K562 (cell line): Measurements from ENCODE around the gene PRKAR1B. TPM values are rescaled to one million over a fixed set of nuclear protein-coding genes. Genes with fewer than 3 reads are reported as not detected.

Source experiments
- ATAC-seq: fragments of 200-7000 bp; cut with Tn5 transposase; 3 replicates; pipeline ENCODE4 v1.9.1; 2020; ENCODE audit warnings: moderate library complexity
- BruUV-seq: library from RNA; stranded (reverse); fragments of 400-500 nt; replicated peaks from 2 replicates; lab custom pipeline; 2021; lab: Mats Ljungman, UMichigan
- CTCF ChIA-PET: fragments of 300-600 bp; formaldehyde crosslinking; extraction: SDS; loops from one replicate; lab custom pipeline; 2021; ENCODE audit warnings: low intra/inter-chr PET ratio; lab: Yijun Ruan, JAX
- POLR2A ChIA-PET: fragments of 300-600, 350-650 bp; sonication (Branson Sonifier 250); formaldehyde crosslinking; extraction: SDS; loops from one replicate; lab custom pipeline; 2021; ENCODE audit warnings: antibody characterized with exemption, inconsistent platforms; lab: Yijun Ruan, JAX
- DNase-seq, 4 experiments: peaks; one replicate each; pipeline versions ENCODE4 v3.0.0 to v3.0.0-alpha.2; 2011 to 2018; ENCODE audit warnings: low spot score in 3 of 4, mixed read lengths in 3 of 4; ENCODE audit errors: extremely low read depth in 1 of 4
- FAIRE-seq: peaks from 2 replicates; lab custom pipeline; 2011; peaks lifted over from hg19 to GRCh38; lab: Jason Lieb, UNC
- H2AFZ ChIP-seq: 2 replicates; pipeline ENCODE4 v1.6.0; 2011; ENCODE audit warnings: low read depth, low read length, control low read depth, inconsistent platforms
- H3K27ac ChIP-seq: fragments of 200-600 bp; 3 replicates; pipeline ENCODE4 v1.8.0; 2011; ENCODE audit warnings: low read depth, mild to moderate bottlenecking, control low read depth, inconsistent platforms, low read length, moderate library complexity, mixed read lengths; ENCODE audit errors: extremely low read depth
- H3K27me3 ChIP-seq, 2 experiments: fragments of 300-600 bp in 1 of 2; 2 replicates in 1 of 2; 3 replicates in 1 of 2; pipeline versions ENCODE4 v1.6.0 to v1.8.0; 2011; ENCODE audit warnings: inconsistent platforms in 2 of 2, low read length in 2 of 2, mild to moderate bottlenecking in 1 of 2, mixed read lengths in 1 of 2, moderate library complexity in 1 of 2; ENCODE audit not compliant: control insufficient read depth in 2 of 2, insufficient read depth in 2 of 2
- H3K36me3 ChIP-seq: fragments of 300-600 bp; 3 replicates; pipeline ENCODE4 v1.8.0; 2011; ENCODE audit warnings: mild to moderate bottlenecking, low read length, inconsistent platforms; ENCODE audit not compliant: control insufficient read depth, insufficient read depth
- H3K4me1 ChIP-seq, 2 experiments: fragments of 200-600 bp in 1 of 2; replicated peaks in 1 of 2; 2 replicates in 1 of 2; 3 replicates in 1 of 2; pipeline versions ENCODE4 v1.5.1 to v1.8.0; 2011; ENCODE audit warnings: inconsistent platforms in 2 of 2, low read length in 2 of 2, mild to moderate bottlenecking in 1 of 2, mixed read lengths in 1 of 2, moderate library complexity in 1 of 2; ENCODE audit not compliant: control insufficient read depth in 2 of 2, insufficient read depth in 2 of 2
- H3K4me2 ChIP-seq: 2 replicates; pipeline ENCODE4 v1.6.1; 2011; ENCODE audit warnings: low read length, control low read depth, inconsistent platforms, mixed read lengths; ENCODE audit not compliant: insufficient read depth
- H3K4me3 ChIP-seq: fragments of 200-600 bp; sonication (generic), shearing (Covaris generic); 2 replicates; pipeline ENCODE4 v1.5.1; 2016; ENCODE audit warnings: control low read depth, inconsistent platforms
- H3K79me2 ChIP-seq: fragments of 200-600 bp; 3 replicates; pipeline ENCODE4 v1.8.0; 2011; ENCODE audit warnings: low read length, inconsistent platforms; ENCODE audit not compliant: control insufficient read depth, insufficient read depth
- H3K9ac ChIP-seq, 2 experiments: 2 replicates each; pipeline versions ENCODE4 v1.6.0 to v1.6.1; 2011; ENCODE audit warnings: low read depth in 2 of 2, low read length in 2 of 2, control low read depth in 1 of 2, inconsistent platforms in 1 of 2, mild to moderate bottlenecking in 1 of 2, mixed read lengths in 1 of 2; ENCODE audit not compliant: insufficient read depth in 1 of 2
- H3K9me1 ChIP-seq: one replicate; pipeline ENCODE4 v1.6.0; 2011; ENCODE audit warnings: inconsistent platforms, mild to moderate bottlenecking, low read length, moderate library complexity; ENCODE audit not compliant: control insufficient read depth, insufficient read depth
- H3K9me3 ChIP-seq: replicated peaks from 2 replicates; pipeline ENCODE4 v1.5.1; 2011; ENCODE audit warnings: low read depth, low read length, inconsistent platforms; ENCODE audit not compliant: control insufficient read depth, insufficient read depth
- H4K20me1 ChIP-seq: replicated peaks from 2 replicates; pipeline ENCODE4 v1.6.1; 2011; ENCODE audit warnings: low read length, inconsistent platforms, mixed read lengths; ENCODE audit not compliant: control insufficient read depth, insufficient read depth
- AFF1 ChIP-seq, 2 experiments: fragments of 450-650 bp; IDR thresholded peaks; 2 replicates each; pipeline ENCODE4 v1.6.1; 2018; ENCODE audit warnings: mild to moderate bottlenecking in 2 of 2, low read depth in 1 of 2; ENCODE audit not compliant: partially characterized antibody in 2 of 2
- CTCFL ChIP-seq: IDR thresholded peaks from 2 replicates; pipeline ENCODE4 v1.6.1; 2011; ENCODE audit warnings: borderline replicate concordance, low read depth, mild to moderate bottlenecking, moderate library complexity, low read length; ENCODE audit not compliant: insufficient read depth, poor library complexity, severe bottlenecking
- EZH2 ChIP-seq: IDR thresholded peaks from 2 replicates; pipeline ENCODE4 v1.6.1; 2012; ENCODE audit warnings: low read depth, mild to moderate bottlenecking, inconsistent platforms, low read length, borderline replicate concordance
- HDGF ChIP-seq: fragments of 450-650 bp; IDR thresholded peaks from 2 replicates; pipeline ENCODE4 v1.6.1; 2016
- HINFP ChIP-seq: fragments of 450-650 bp; conservative IDR thresholded peaks from 2 replicates; pipeline ENCODE4 v1.6.1; 2016; ENCODE audit warnings: missing genetic modification characterization, low read depth, mild to moderate bottlenecking, control low read depth, missing compliant biosample characterization
- TFE3 ChIP-seq: fragments of 450-650 bp; formaldehyde crosslinking; IDR thresholded peaks from 2 replicates; pipeline ENCODE4 v1.4.0; 2020; ENCODE audit warnings: mild to moderate bottlenecking, mixed read lengths
- U2AF2 ChIP-seq: fragments of 200-400 bp; formaldehyde crosslinking; optimal IDR thresholded peaks from 2 replicates; pipeline ENCODE3; 2017; ENCODE audit warnings: low read depth, mild to moderate bottlenecking, low read length
- ZNF518B ChIP-seq: fragments of 250-450 bp; sonication (Bioruptor Pico); IDR thresholded peaks from 2 replicates; pipeline ENCODE4 v1.5.0; 2021; ENCODE audit warnings: mild to moderate bottlenecking, moderate library complexity
- WGBS: fragments of 100-300 bp; shearing (Covaris generic); methylation state at CpG from one replicate; pipeline ENCODE4 v1.1.6; 2016; ENCODE audit warnings: low coverage, mixed read lengths; ENCODE audit not compliant: insufficient coverage; ENCODE audit errors: missing lambda C conversion rate; 5-methylcytosine and 5-hydroxymethylcytosine counted together
- in situ Hi-C: fragments of 300-500 bp; cut with MboI; formaldehyde crosslinking; loops from 4 replicates; pipeline ENCODE4 v1.15.0; 2018; ENCODE audit warnings: inconsistent platforms, mixed read lengths
- intact Hi-C: fragments of 100-400 bp; cut with micrococcal nuclease; formaldehyde crosslinking; loops from 2 replicates; pipeline ENCODE4 v1.14.2; 2022
- polyA plus RNA-seq, 8 experiments: library from polyadenylated mRNA; depleted of rRNA in 4 of 8; stranded (reverse) in 5 of 8; unstranded in 3 of 8; fragments of >200 nt; fragmentation: Nextera tagmentation in 2 of 8; fragmentation: Illumina TruSeq in 1 of 8; extraction: Ambion mirVana in 2 of 8; extraction: Trizol in 1 of 8; gene quantifications; 2 replicates each; pipeline versions ENCODE4 v1.2.1 to v1.2.3, GENCODE V29; 2011 to 2014; ENCODE audit warnings: inconsistent platforms in 1 of 8, missing spikeins in 1 of 8
- total RNA-seq, 7 experiments: library from RNA; depleted of rRNA in 6 of 7; stranded (reverse); fragments of >200 nt in 6 of 7; fragmentation: Illumina TruSeq in 2 of 7; extraction: Trizol in 2 of 7; gene quantifications; 2 replicates each; pipeline versions ENCODE4 v1.2.1 to v1.2.3, GENCODE V29; 2011 to 2021; ENCODE audit warnings: low replicate concordance in 1 of 7

PRKAR1B gene
- total and polyA plus RNA-seq, 9 of the 15 experiments (the other 6 are each of a cell fraction or from before 2014, with no cell fraction given) = 0.99 to 30.5 (median 12.7) TPM

GRCh38 chr7:566100-566499, 161.0 kb downstream of the PRKAR1B start:
- CTCF ChIA-PET = no interaction called here
- POLR2A ChIA-PET = no interaction called here
- no peaks in the 10 kb centered on the region; the same call in 2 of the 3 replicates for H3K36me3 ChIP-seq
- peaks cover 0 to 29% of the 10 kb centered on the region in 2 experiments; a peak in 2 of 5 replicates for H3K4me1 ChIP-seq
- no peak overlapping the region for H3K4me3 ChIP-seq
- no peaks in the 10 kb centered on the region for H3K27me3 ChIP-seq
- no peaks in the 10 kb centered on the region for H3K9me3 ChIP-seq
- BruUV-seq = no TSS peak
- H3K27ac ChIP-seq = no peak overlapping the region
- in situ Hi-C loops (no loop called here), intact Hi-C loops (no loop called here)
- H3K4me2 ChIP-seq = no peak overlapping the region
- H3K9me1 ChIP-seq = no peaks in the 10 kb centered on the region
- no peak overlapping the region for H2AFZ ChIP-seq
- WGBS = 23% methylated on average over 1 of the region's 1 CpG
- no peak for DNase-seq
- H3K79me2 ChIP-seq = no peaks in the 10 kb centered on the region
- no peak overlapping the region for H3K9ac ChIP-seq
- no peak for FAIRE-seq
- no peak for ATAC-seq
- H4K20me1 ChIP-seq = no peaks in the 10 kb centered on the region
- TF ChIP-seq AFF1 (IDR thresholded peaks at IDR 0.05; ENCODE audit: low read depth in 1 of 2, partially characterized antibody in 2 of 2) (no peak), TFE3 (CRISPR knock-in tag) (no peak), EZH2 (no peak), HINFP (tag) (no peak), CTCFL (no peak), U2AF2 (no peak), ZNF518B (CRISPR knock-in tag) (no peak), HDGF (peak; percentile 65; the same call in 1 of the 2 replicates)
